Neural cell (in vitro differentiated cells): ENCODE measurements around the gene NGB. TPM values are rescaled to one million over a fixed set of nuclear protein-coding genes. Genes with fewer than 3 reads are reported as not detected.

Source experiments
- H2AFZ ChIP-seq: fragments of 200-600, 300-800 bp; sonication (generic), shearing (Covaris generic); 2 replicates; pipeline ENCODE4 v1.6.0; 2014; ENCODE audit warnings: low read depth, mild to moderate bottlenecking, antibody characterized with exemption, low read length, moderate library complexity
- H3F3A ChIP-seq: fragments of 200-600 bp; shearing (Covaris generic); 2 replicates; pipeline ENCODE4 v1.6.1; 2016; ENCODE audit warnings: mild to moderate bottlenecking, moderate library complexity, mixed read lengths, antibody characterized with exemption, low read length; ENCODE audit not compliant: insufficient read depth, poor library complexity, severe bottlenecking
- H3K27ac ChIP-seq: fragments of 200-600, 300-800 bp; sonication (generic), shearing (Covaris generic); 2 replicates; pipeline ENCODE4 v1.5.1; 2014; ENCODE audit warnings: mild to moderate bottlenecking, low read length, moderate library complexity
- H3K27me3 ChIP-seq: fragments of 300-800, 200-600 bp; sonication (generic), shearing (Covaris generic); 2 replicates; pipeline ENCODE4 v1.6.0; 2014; ENCODE audit warnings: mild to moderate bottlenecking, low read depth, low read length, moderate library complexity; ENCODE audit not compliant: insufficient read depth
- H3K36me3 ChIP-seq: fragments of 300-800, 200-600 bp; sonication (generic), shearing (Covaris generic); 2 replicates; pipeline ENCODE4 v1.5.1; 2014; ENCODE audit warnings: mild to moderate bottlenecking, antibody characterized with exemption, low read length, moderate library complexity; ENCODE audit not compliant: insufficient read depth
- H3K4me2 ChIP-seq: fragments of 300-800, 200-600 bp; sonication (generic), shearing (Covaris generic); 2 replicates; pipeline ENCODE4 v1.6.0; 2014; ENCODE audit warnings: mild to moderate bottlenecking, low read length
- H3K4me3 ChIP-seq: fragments of 300-800, 200-600 bp; sonication (generic), shearing (Covaris generic); 2 replicates; pipeline ENCODE4 v1.5.1; 2014; ENCODE audit warnings: mild to moderate bottlenecking, low read length, moderate library complexity
- H3K79me2 ChIP-seq: fragments of 200-600 bp; shearing (Covaris generic); replicated peaks from 2 replicates; pipeline ENCODE4 v1.6.0; 2014; ENCODE audit warnings: mild to moderate bottlenecking, low read length, moderate library complexity; ENCODE audit not compliant: insufficient read depth
- H3K9ac ChIP-seq: fragments of 300-800, 200-600 bp; sonication (generic), shearing (Covaris generic); 2 replicates; pipeline ENCODE4 v1.6.1; 2016; ENCODE audit warnings: mild to moderate bottlenecking, low read length, mixed read lengths
- H3K9me2 ChIP-seq: fragments of 200-600 bp; shearing (Covaris generic); 2 replicates; pipeline ENCODE4 v1.6.1; 2016; ENCODE audit warnings: mild to moderate bottlenecking, low read length, mixed read lengths; ENCODE audit not compliant: insufficient read depth
- H3K9me3 ChIP-seq: fragments of 200-600, 300-800 bp; sonication (generic), shearing (Covaris generic); 2 replicates; pipeline ENCODE4 v1.6.1; 2016; ENCODE audit warnings: mild to moderate bottlenecking, mixed run types, low read length, moderate library complexity, mixed read lengths
- H4K20me1 ChIP-seq: fragments of 200-600 bp; shearing (Covaris generic); 2 replicates; pipeline ENCODE4 v1.6.1; 2016; ENCODE audit warnings: mild to moderate bottlenecking, mixed run types; ENCODE audit not compliant: insufficient read depth
- CTCF ChIP-seq: fragments of 450-650 bp; IDR thresholded peaks from 2 replicates; pipeline ENCODE4 v1.5.1; 2014; ENCODE audit warnings: antibody characterized with exemption, mild to moderate bottlenecking, moderate library complexity; ENCODE audit not compliant: poor library complexity, severe bottlenecking
- EP300 ChIP-seq: fragments of 450-650 bp; conservative IDR thresholded peaks from 2 replicates; pipeline ENCODE4 v1.6.1; 2014; ENCODE audit warnings: antibody characterized with exemption, mild to moderate bottlenecking, moderate library complexity; ENCODE audit not compliant: poor library complexity, severe bottlenecking
- EZH2 ChIP-seq: fragments of 200-600, 300-800 bp; shearing (Covaris generic), sonication (generic); IDR thresholded peaks from 2 replicates; pipeline ENCODE4 v1.6.1; 2014; ENCODE audit warnings: antibody characterized with exemption, low read length, borderline replicate concordance, mild to moderate bottlenecking; ENCODE audit not compliant: insufficient read depth, poor library complexity, severe bottlenecking
- MXI1 ChIP-seq: fragments of 450-650 bp; conservative IDR thresholded peaks from 2 replicates; pipeline ENCODE4 v1.6.1; 2014; ENCODE audit warnings: antibody characterized with exemption, mild to moderate bottlenecking; ENCODE audit not compliant: poor library complexity, severe bottlenecking
- POLR2AphosphoS5 ChIP-seq: IDR thresholded peaks from 2 replicates; pipeline ENCODE4 v1.6.1; 2012
- RAD21 ChIP-seq: fragments of 450-650 bp; conservative IDR thresholded peaks from 2 replicates; pipeline ENCODE4 v1.6.1; 2014; ENCODE audit warnings: antibody characterized with exemption, mild to moderate bottlenecking, moderate library complexity
- REST ChIP-seq: IDR thresholded peaks from 2 replicates; pipeline ENCODE4 v1.6.1; 2012; ENCODE audit warnings: borderline replicate concordance
- SMC3 ChIP-seq: fragments of 450-650 bp; conservative IDR thresholded peaks from 2 replicates; pipeline ENCODE4 v1.6.1; 2014; ENCODE audit warnings: antibody characterized with exemption, mild to moderate bottlenecking, moderate library complexity; ENCODE audit not compliant: poor library complexity
- TAF1 ChIP-seq: IDR thresholded peaks from 2 replicates; pipeline ENCODE4 v1.6.1; 2012; ENCODE audit warnings: low read depth
- polyA plus RNA-seq: library from polyadenylated mRNA; depleted of rRNA; stranded (reverse); fragments of >200 nt; gene quantifications from 2 replicates; pipeline ENCODE4 v1.2.3, GENCODE V29; 2014

Gene NGB
- polyA plus RNA-seq, 1 donor from 2014 or later = 0.87 TPM

- H3K4me2 ChIP-seq = no peak overlapping the region
- no peaks in the 10 kb centered on the region for H3K9me3 ChIP-seq
- no peaks in the 10 kb centered on the region for H4K20me1 ChIP-seq
- no peaks in the 10 kb centered on the region for H3K9me2 ChIP-seq
- H3K27me3 ChIP-seq = no peaks in the 10 kb centered on the region
- peaks cover under 1% of the 10 kb centered on the region for H3K36me3 ChIP-seq
- H3K4me3 ChIP-seq = no peak overlapping the region
- H2AFZ ChIP-seq = no peak overlapping the region
- no peaks in the 10 kb centered on the region for H3K79me2 ChIP-seq
- no peak overlapping the region for H3K27ac ChIP-seq
- TF ChIP-seq SMC3 = no peak
- no peak for TF ChIP-seq CTCF
- no peak for TF ChIP-seq POLR2AphosphoS5
- no peak for TF ChIP-seq TAF1
- TF ChIP-seq MXI1 = no peak
- TF ChIP-seq EZH2 = no peak
- TF ChIP-seq REST = no peak
- TF ChIP-seq EP300 = no peak
- no peak for TF ChIP-seq RAD21
- H3K9ac ChIP-seq = no peak overlapping the region
- no peaks in the 10 kb centered on the region for H3F3A ChIP-seq
Observed at GRCh38 chr14:77251870-77252269, 19.1 kb downstream of the NGB start.

- Histone ChIP-seq H2AFZ (no peak overlapping the region), H4K20me1 (no peaks in the 10 kb centered on the region), H3F3A (no peaks in the 10 kb centered on the region), H3K36me3 (peaks cover 5% of the 10 kb centered on the region), H3K9ac (no peak overlapping the region), H3K9me3 (no peaks in the 10 kb centered on the region), H3K9me2 (no peaks in the 10 kb centered on the region), H3K27me3 (no peaks in the 10 kb centered on the region), H3K27ac (no peak overlapping the region), H3K79me2 (no peaks in the 10 kb centered on the region), H3K4me3 (no peak overlapping the region), H3K4me2 (no peak overlapping the region)
- no peak for TF ChIP-seq POLR2AphosphoS5
- TF ChIP-seq CTCF = no peak
- no peak for TF ChIP-seq REST
- no peak for TF ChIP-seq RAD21
- TF ChIP-seq MXI1 = no peak
- TF ChIP-seq EP300 = no peak
- TF ChIP-seq SMC3 = no peak
- no peak for TF ChIP-seq TAF1
- no peak for TF ChIP-seq EZH2
Observed at GRCh38 chr14:77250927-77251326, 20.1 kb downstream of the NGB start.
